Activated naive CD8-positive, alpha-beta T cell treated with anti-CD3 and anti-CD28 coated beads for 36 hours (primary cell): ENCODE measurements around the gene PDLIM4. TPM values are rescaled to one million over a fixed set of nuclear protein-coding genes. Genes with fewer than 3 reads are reported as not detected.
A peak's percentile ranks its signal among the peaks of the same experiment; 100 is the strongest.

Source experiments
- DNase-seq: peaks from one replicate; pipeline ENCODE4 v3.0.0; 2021
- H3K27ac Mint-ChIP-seq: one replicate; pipeline ENCODE4 v1.8.0; 2022; ENCODE audit warnings: mild to moderate bottlenecking, moderate library complexity, mixed read lengths
- H3K27me3 Mint-ChIP-seq: one replicate; pipeline ENCODE4 v1.8.0; 2022; ENCODE audit warnings: mild to moderate bottlenecking, mixed read lengths
- H3K36me3 Mint-ChIP-seq: one replicate; pipeline ENCODE4 v1.8.0; 2021; ENCODE audit warnings: mild to moderate bottlenecking, mixed read lengths
- H3K4me1 Mint-ChIP-seq: one replicate; pipeline ENCODE4 v1.8.0; 2021; ENCODE audit warnings: mixed read lengths
- H3K4me3 Mint-ChIP-seq: one replicate; pipeline ENCODE4 v1.8.0; 2022; ENCODE audit warnings: mild to moderate bottlenecking, moderate library complexity, mixed read lengths
- H3K9me3 Mint-ChIP-seq: one replicate; pipeline ENCODE4 v1.8.0; 2022; ENCODE audit warnings: mixed read lengths
- total RNA-seq, 2 experiments: library from RNA; stranded (reverse); gene quantifications; one replicate each; pipeline ENCODE4 v1.2.3, GENCODE V29; 2021

Gene PDLIM4
- total RNA-seq, 2 experiments from 2014 or later = 0.31 TPM; not detected in 1

GRCh38 chr5:132275367-132276220 lies 18.1 kb downstream of the PDLIM4 start:
- Mint-ChIP-seq H3K27me3 (peaks cover 8% of the 10 kb centered on the region), H3K4me3 (no peak overlapping the region), H3K27ac (no peak overlapping the region), H3K4me1 (peaks cover 11% of the 10 kb centered on the region), H3K36me3 (no peaks in the 10 kb centered on the region), H3K9me3 (no peaks in the 10 kb centered on the region)
- no peak for DNase-seq

- no peaks in the 10 kb centered on the region for H3K36me3 Mint-ChIP-seq
- no peak overlapping the region for H3K27ac Mint-ChIP-seq
- H3K4me1 Mint-ChIP-seq = peaks cover 4% of the 10 kb centered on the region
- no peaks in the 10 kb centered on the region for H3K9me3 Mint-ChIP-seq
- DNase-seq = no peak
- no peak overlapping the region for H3K4me3 Mint-ChIP-seq
- H3K27me3 Mint-ChIP-seq = peaks cover 8% of the 10 kb centered on the region
Measured at GRCh38 chr5:132277256-132277655, 19.8 kb downstream of the PDLIM4 start.

- peaks cover 5% of the 10 kb centered on the region for H3K27me3 Mint-ChIP-seq
- no peak for DNase-seq
- no peaks in the 10 kb centered on the region for H3K36me3 Mint-ChIP-seq
- no peak overlapping the region for H3K27ac Mint-ChIP-seq
- H3K9me3 Mint-ChIP-seq = no peaks in the 10 kb centered on the region
- H3K4me1 Mint-ChIP-seq = no peaks in the 10 kb centered on the region
- H3K4me3 Mint-ChIP-seq = no peak overlapping the region
Measured at GRCh38 chr5:132277971-132278853, 20.7 kb downstream of the PDLIM4 start.

GRCh38 chr5:132279801-132280200 lies 22.3 kb downstream of the PDLIM4 start:
- no peak overlapping the region for H3K27ac Mint-ChIP-seq
- H3K9me3 Mint-ChIP-seq = no peaks in the 10 kb centered on the region
- H3K27me3 Mint-ChIP-seq = no peaks in the 10 kb centered on the region
- H3K4me1 Mint-ChIP-seq = no peaks in the 10 kb centered on the region
- H3K36me3 Mint-ChIP-seq = no peaks in the 10 kb centered on the region
- DNase-seq = no peak
- H3K4me3 Mint-ChIP-seq = no peak overlapping the region

GRCh38 chr5:132280371-132281240 lies 23.1 kb downstream of the PDLIM4 start:
- Mint-ChIP-seq H3K27ac (no peak overlapping the region), H3K9me3 (no peaks in the 10 kb centered on the region), H3K4me1 (no peaks in the 10 kb centered on the region), H3K36me3 (no peaks in the 10 kb centered on the region), H3K4me3 (no peak overlapping the region), H3K27me3 (no peaks in the 10 kb centered on the region)
- DNase-seq = no peak

GRCh38 chr5:132281856-132282614 lies 24.5 kb downstream of the PDLIM4 start:
- Mint-ChIP-seq H3K27ac (no peak overlapping the region), H3K9me3 (no peaks in the 10 kb centered on the region), H3K4me3 (no peak overlapping the region), H3K27me3 (no peaks in the 10 kb centered on the region), H3K36me3 (no peaks in the 10 kb centered on the region), H3K4me1 (no peaks in the 10 kb centered on the region)
- no peak for DNase-seq

- H3K27ac Mint-ChIP-seq = no peak overlapping the region
- H3K36me3 Mint-ChIP-seq = no peaks in the 10 kb centered on the region
- no peak for DNase-seq
- no peaks in the 10 kb centered on the region for H3K4me1 Mint-ChIP-seq
- no peaks in the 10 kb centered on the region for H3K9me3 Mint-ChIP-seq
- no peak overlapping the region for H3K4me3 Mint-ChIP-seq
- H3K27me3 Mint-ChIP-seq = peaks cover 2% of the 10 kb centered on the region
Measured at GRCh38 chr5:132283423-132284043, 26.0 kb downstream of the PDLIM4 start.

GRCh38 chr5:132289097-132289496 lies 31.6 kb downstream of the PDLIM4 start:
- no peak overlapping the region for H3K27ac Mint-ChIP-seq
- H3K36me3 Mint-ChIP-seq = no peaks in the 10 kb centered on the region
- H3K4me1 Mint-ChIP-seq = peaks cover 15% of the 10 kb centered on the region
- no peak overlapping the region for H3K4me3 Mint-ChIP-seq
- no peak for DNase-seq
- no peaks in the 10 kb centered on the region for H3K9me3 Mint-ChIP-seq
- H3K27me3 Mint-ChIP-seq = peaks cover 3% of the 10 kb centered on the region

- Mint-ChIP-seq H3K9me3 (no peaks in the 10 kb centered on the region), H3K27me3 (peaks cover 3% of the 10 kb centered on the region), H3K4me1 (peaks cover 26% of the 10 kb centered on the region), H3K36me3 (no peaks in the 10 kb centered on the region), H3K4me3 (no peak overlapping the region), H3K27ac (no peak overlapping the region)
- no peak for DNase-seq
Measured at GRCh38 chr5:132291026-132291425, 33.5 kb downstream of the PDLIM4 start.

GRCh38 chr5:132293066-132293991 lies 35.8 kb downstream of the PDLIM4 start:
- H3K4me1 Mint-ChIP-seq = peaks cover 30% of the 10 kb centered on the region
- peak overlapping the region; percentile 89 for H3K4me3 Mint-ChIP-seq
- H3K36me3 Mint-ChIP-seq = no peaks in the 10 kb centered on the region
- DNase-seq = peak; percentile 90
- peak overlapping the region; percentile 95 for H3K27ac Mint-ChIP-seq
- peaks cover 2% of the 10 kb centered on the region for H3K27me3 Mint-ChIP-seq
- no peaks in the 10 kb centered on the region for H3K9me3 Mint-ChIP-seq

GRCh38 chr5:132293992-132294727 lies 36.7 kb downstream of the PDLIM4 start, which contains the start of gene SLC22A4:
Gene SLC22A4, plus strand, starts transcription at chr5:132294394. Its CDS starts 223 bp downstream, at chr5:132294617.
- Mint-ChIP-seq H3K4me1 (peaks cover 32% of the 10 kb centered on the region), H3K4me3 (peak within 1 kb of the TSS; percentile 89), H3K27ac (peak within 1 kb of the TSS; percentile 95), H3K9me3 (no peaks in the 10 kb centered on the region), H3K36me3 (no peaks in the 10 kb centered on the region), H3K27me3 (no peaks in the 10 kb centered on the region)
- peak; percentile 96 for DNase-seq

GRCh38 chr5:132294728-132295504 lies 37.4 kb downstream of the PDLIM4 start:
- DNase-seq = peak; percentile 78
- H3K27me3 Mint-ChIP-seq = no peaks in the 10 kb centered on the region

More at GRCh38 chr5:132294728-132295504, 37.4 kb downstream of the PDLIM4 start:
- Mint-ChIP-seq H3K36me3 (no peaks in the 10 kb centered on the region), H3K9me3 (no peaks in the 10 kb centered on the region), H3K4me1 (peaks cover 32% of the 10 kb centered on the region), H3K4me3 (peak overlapping the region; percentile 89), H3K27ac (peak overlapping the region; percentile 95)
